Measurements from ENCODE around the gene CDH4.

- TF ChIP-seq, protein P1, sequence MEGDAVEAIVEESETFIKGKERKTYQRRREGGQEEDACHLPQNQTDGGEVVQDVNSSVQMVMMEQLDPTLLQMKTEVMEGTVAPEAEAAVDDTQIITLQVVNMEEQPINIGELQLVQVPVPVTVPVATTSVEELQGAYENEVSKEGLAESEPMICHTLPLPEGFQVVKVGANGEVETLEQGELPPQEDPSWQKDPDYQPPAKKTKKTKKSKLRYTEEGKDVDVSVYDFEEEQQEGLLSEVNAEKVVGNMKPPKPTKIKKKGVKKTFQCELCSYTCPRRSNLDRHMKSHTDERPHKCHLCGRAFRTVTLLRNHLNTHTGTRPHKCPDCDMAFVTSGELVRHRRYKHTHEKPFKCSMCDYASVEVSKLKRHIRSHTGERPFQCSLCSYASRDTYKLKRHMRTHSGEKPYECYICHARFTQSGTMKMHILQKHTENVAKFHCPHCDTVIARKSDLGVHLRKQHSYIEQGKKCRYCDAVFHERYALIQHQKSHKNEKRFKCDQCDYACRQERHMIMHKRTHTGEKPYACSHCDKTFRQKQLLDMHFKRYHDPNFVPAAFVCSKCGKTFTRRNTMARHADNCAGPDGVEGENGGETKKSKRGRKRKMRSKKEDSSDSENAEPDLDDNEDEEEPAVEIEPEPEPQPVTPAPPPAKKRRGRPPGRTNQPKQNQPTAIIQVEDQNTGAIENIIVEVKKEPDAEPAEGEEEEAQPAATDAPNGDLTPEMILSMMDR (IDR thresholded peaks at IDR 0.05), result no peak
- TF ChIP-seq POLR2A (IDR thresholded peaks at IDR 0.05), result no peak
Measured at GRCh38 chr20:61565791-61566190, 313.7 kb downstream of the CDH4 start.
